GM12865 (cell line): ENCODE results near the gene KDM4B.

Experiments used
- DNase-seq: peaks from one replicate; pipeline ENCODE4 v3.0.0; 2010; ENCODE audit warnings: low read depth
- H3K4me3 ChIP-seq: 2 replicates; pipeline ENCODE4 v1.5.1; 2011; ENCODE audit warnings: mild to moderate bottlenecking, low read depth, low read length, control low read depth
- TF ChIP-seq, protein P1 (sequence below): IDR thresholded peaks from 2 replicates; pipeline ENCODE4 v1.5.1; 2011; ENCODE audit warnings: low read length, control low read depth, low read depth, inconsistent platforms; ENCODE audit not compliant: insufficient read depth; ENCODE audit errors: missing control alignments

Gene KDM4B

DNA sequence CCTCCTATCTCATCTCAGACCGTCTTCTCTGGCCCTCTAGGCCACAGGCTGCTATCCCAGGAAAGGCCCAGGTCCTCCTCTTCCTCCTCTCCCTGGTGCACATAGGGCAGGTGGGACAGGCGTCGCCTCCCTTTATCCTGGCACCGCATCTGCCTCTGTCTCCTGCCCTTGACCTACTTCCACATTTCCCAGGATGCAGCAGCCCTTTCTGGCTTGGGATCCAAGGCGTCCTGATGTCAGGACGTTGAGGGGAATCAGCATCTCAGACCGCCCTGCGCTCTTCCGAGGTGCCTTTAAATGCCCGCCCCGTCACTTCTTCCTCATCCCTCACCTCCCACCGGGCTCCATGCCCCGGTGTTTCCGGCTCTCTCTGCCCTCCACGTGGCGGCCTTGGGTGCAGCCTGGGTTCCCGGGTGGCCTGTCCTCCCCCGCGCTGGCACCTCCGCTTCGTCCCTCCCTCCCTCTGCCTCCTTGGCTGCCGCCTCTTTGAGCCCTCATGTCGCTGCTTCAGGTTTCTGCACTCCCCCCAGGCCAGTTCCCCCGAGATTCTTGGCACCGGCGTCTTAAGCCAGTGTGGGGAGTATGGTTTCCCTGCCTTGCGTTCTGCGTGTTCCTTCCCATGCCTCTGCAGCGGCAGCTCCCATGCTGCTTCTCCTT is 66.3 kb downstream of the KDM4B start:
- H3K4me3 ChIP-seq, result no peak overlapping the region
- DNase-seq, result no peak
- TF ChIP-seq, protein P1, sequence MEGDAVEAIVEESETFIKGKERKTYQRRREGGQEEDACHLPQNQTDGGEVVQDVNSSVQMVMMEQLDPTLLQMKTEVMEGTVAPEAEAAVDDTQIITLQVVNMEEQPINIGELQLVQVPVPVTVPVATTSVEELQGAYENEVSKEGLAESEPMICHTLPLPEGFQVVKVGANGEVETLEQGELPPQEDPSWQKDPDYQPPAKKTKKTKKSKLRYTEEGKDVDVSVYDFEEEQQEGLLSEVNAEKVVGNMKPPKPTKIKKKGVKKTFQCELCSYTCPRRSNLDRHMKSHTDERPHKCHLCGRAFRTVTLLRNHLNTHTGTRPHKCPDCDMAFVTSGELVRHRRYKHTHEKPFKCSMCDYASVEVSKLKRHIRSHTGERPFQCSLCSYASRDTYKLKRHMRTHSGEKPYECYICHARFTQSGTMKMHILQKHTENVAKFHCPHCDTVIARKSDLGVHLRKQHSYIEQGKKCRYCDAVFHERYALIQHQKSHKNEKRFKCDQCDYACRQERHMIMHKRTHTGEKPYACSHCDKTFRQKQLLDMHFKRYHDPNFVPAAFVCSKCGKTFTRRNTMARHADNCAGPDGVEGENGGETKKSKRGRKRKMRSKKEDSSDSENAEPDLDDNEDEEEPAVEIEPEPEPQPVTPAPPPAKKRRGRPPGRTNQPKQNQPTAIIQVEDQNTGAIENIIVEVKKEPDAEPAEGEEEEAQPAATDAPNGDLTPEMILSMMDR, result no peak

DNA sequence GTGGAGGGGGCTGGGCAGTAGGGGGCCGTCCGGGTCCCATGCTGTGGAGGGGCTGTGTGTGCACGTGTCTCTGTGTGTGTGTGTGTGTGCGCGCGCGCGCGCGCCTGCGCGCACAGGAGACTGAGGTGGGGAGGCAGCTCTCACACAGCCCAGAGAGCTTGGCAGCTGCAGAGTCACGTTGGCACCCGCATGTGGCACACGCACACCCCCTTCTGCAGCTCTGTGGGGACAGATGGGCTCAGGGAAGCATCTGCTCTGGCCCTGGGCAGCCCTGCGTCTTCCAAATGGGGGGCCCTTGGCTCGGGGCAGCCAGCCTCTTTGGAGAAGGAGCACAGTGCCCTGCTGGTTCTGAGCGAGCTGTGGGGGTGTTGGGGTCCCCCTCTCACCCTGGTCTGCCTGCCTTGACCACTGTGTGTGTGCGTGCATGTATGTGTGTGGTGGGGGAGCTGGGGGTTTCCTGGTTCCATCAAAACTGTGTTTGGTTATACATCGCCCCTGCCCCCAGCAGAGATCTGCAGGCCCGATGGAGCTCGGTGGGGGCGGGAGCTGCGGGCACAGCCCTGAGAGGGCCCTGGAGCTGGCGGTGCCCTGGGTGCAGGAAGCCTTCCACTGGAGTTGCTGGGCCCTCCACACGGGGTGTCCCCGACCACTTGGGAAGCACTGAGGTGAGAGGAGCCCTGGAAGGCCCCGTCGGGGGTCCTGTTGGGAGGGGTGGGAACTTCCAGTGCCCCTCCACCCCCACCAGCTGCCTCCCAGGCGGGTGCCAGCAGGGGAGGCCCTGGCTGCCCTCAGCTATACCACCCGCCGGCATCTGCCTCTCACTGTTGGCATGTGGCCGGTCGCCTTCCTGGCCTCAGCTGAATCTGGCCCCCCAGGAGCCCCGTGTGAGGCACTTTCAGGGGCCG is 67.1 kb downstream of the KDM4B start:
- TF ChIP-seq, protein P1, result no peak
- DNase-seq, result no peak
- no peak overlapping the region for H3K4me3 ChIP-seq

- TF ChIP-seq, protein P1, result no peak
- no peak overlapping the region for H3K4me3 ChIP-seq
- no peak for DNase-seq
Measured at GRCh38 chr19:5036698-5037563, 68.0 kb downstream of the KDM4B start.

DNA sequence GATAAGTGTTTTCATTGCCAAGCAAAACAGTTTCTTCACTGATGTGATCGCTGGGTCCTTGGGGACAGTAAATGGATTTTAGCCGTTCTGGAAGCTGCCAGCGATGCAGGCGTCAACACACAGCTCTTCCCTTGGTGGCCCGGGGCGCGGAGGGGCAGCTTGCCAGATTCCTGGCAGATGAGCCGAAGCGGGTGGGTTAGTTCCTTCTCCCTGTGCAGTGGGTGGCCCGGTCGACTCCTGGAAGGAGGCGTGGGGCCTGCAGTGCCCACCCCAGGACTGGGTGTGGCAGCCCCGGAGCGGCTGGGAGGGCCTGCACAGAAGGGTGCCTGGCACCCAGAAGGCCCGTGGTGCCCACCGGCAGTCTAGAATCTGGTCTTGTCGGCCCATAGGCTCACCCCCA is 69.0 kb downstream of the KDM4B start:
- TF ChIP-seq, protein P1, result no peak
- no peak for DNase-seq
- H3K4me3 ChIP-seq, result no peak overlapping the region

- H3K4me3 ChIP-seq, result no peak overlapping the region
- TF ChIP-seq, protein P1, result peak; percentile 41
- peak; percentile 31 for DNase-seq
Measured at GRCh38 chr19:5038631-5039271, 69.8 kb downstream of the KDM4B start.
